Transverse colon (tissue), 4 donors: ENCODE results near the gene SPPL2C. TPM values are rescaled to one million over a fixed set of nuclear protein-coding genes. Genes with fewer than 3 reads are reported as not detected.

Experiments used
- DNase-seq: peaks from one replicate; pipeline ENCODE4 v3.0.0-alpha.2; 2019
- H3K27ac ChIP-seq, 4 donors: fragments of 200-600 bp; sonication (generic); 2 replicates each; pipeline ENCODE4 v1.5.1; 2016 to 2018; ENCODE audit warnings: inconsistent platforms in 4 of 4
- H3K27me3 ChIP-seq: fragments of 200-600 bp; sonication (generic); 2 replicates; pipeline ENCODE4 v1.5.1; 2017; ENCODE audit warnings: inconsistent platforms
- H3K36me3 ChIP-seq, 4 donors: fragments of 200-600 bp; sonication (generic); 2 replicates each; pipeline ENCODE4 v1.5.1; 2017 to 2019; ENCODE audit warnings: inconsistent platforms in 4 of 4
- H3K4me1 ChIP-seq, 4 donors: fragments of 200-600 bp; sonication (generic); 2 replicates each; pipeline ENCODE4 v1.5.1; 2017 to 2020; ENCODE audit warnings: inconsistent platforms in 4 of 4
- H3K4me3 ChIP-seq, 4 donors: fragments of 200-600 bp; sonication (generic); 1 replicate in 1 of 4; 2 replicates in 3 of 4; pipeline versions ENCODE4 v1.5.1 to v1.6.1; 2017 to 2019; ENCODE audit warnings: inconsistent platforms in 4 of 4
- H3K9me3 ChIP-seq, 2 donors: fragments of 200-600 bp; sonication (generic); 2 replicates each; pipeline ENCODE4 v1.5.1; 2017 to 2019; ENCODE audit warnings: inconsistent platforms in 2 of 2
- CTCF ChIP-seq, 5 experiments: fragments of 200-600 bp in 3 of 5; fragments of 450-650 bp in 2 of 5; sonication (generic) in 3 of 5; IDR thresholded peaks; 1 replicate in 2 of 5; 2 replicates in 3 of 5; pipeline ENCODE4 v1.5.1; 2016 to 2017; ENCODE audit warnings: antibody characterized with exemption in 5 of 5, inconsistent platforms in 3 of 5, mild to moderate bottlenecking in 2 of 5, moderate library complexity in 1 of 5
- EP300 ChIP-seq: sonication (generic); formaldehyde crosslinking; IDR thresholded peaks from one replicate; pipeline ENCODE4 v1.6.1; 2017; ENCODE audit warnings: antibody characterized with exemption, low read depth
- POLR2A ChIP-seq: fragments of 450-650 bp; IDR thresholded peaks from one replicate; pipeline ENCODE4 v1.6.1; 2016; ENCODE audit warnings: antibody characterized with exemption, mild to moderate bottlenecking, moderate library complexity
- POLR2AphosphoS5 ChIP-seq, 3 donors: sonication (generic); formaldehyde crosslinking; IDR thresholded peaks; one replicate each; pipeline ENCODE4 v1.6.1; 2016; ENCODE audit warnings: antibody characterized with exemption in 3 of 3
- WGBS, 2 donors: methylation state at CpG; one replicate each; pipeline ENCODE4 v1.1.5; 2018; ENCODE audit warnings: low coverage in 1 of 2; 5-methylcytosine and 5-hydroxymethylcytosine counted together
- in situ Hi-C, 4 donors: fragments of 200-750 bp; cut with MboI; loops; one replicate each; pipeline versions ENCODE4 v1.15.0 to v1.15.1; 2017; ENCODE audit warnings: low sequenced_read_pairs in 3 of 4, low pct_ligation_motif_present in 1 of 4, low pct_unique_long_range_greater_than_20kb in 1 of 4
- intact Hi-C: fragments of 100-400 bp; cut with DNase I; formaldehyde crosslinking; loops from one replicate; pipeline ENCODE4 v1.15.1; 2023; ENCODE audit warnings: low total_unique reads
- total RNA-seq, 4 donors: library from RNA; depleted of rRNA; stranded (reverse); fragments of >200 nt; gene quantifications; one replicate each; pipeline ENCODE4 v1.1.0, GENCODE V29; 2016

SPPL2C gene
- total RNA-seq, 4 donors from 2014 or later: not detected

- no peak for DNase-seq
- 56 to 69% methylated on average over 2 to 6 of the region's 6 CpGs for WGBS, 2 donors
- intact Hi-C loops: no loop called here
- no peak for TF ChIP-seq POLR2AphosphoS5 (IDR thresholded peaks at IDR 0.05)
- TF ChIP-seq CTCF (IDR thresholded peaks at IDR 0.05): no peak
- TF ChIP-seq EP300: no peak
- TF ChIP-seq POLR2A: no peak
- Histone ChIP-seq H3K27me3 (peaks cover 45% of the 10 kb centered on the region), H3K4me1 (no peaks in the 10 kb centered on the region), H3K9me3 (no peaks in the 10 kb centered on the region), H3K27ac (no peak overlapping the region), H3K36me3 (no peaks in the 10 kb centered on the region), H3K4me3 (no peak overlapping the region)
- in situ Hi-C loops: no loop called here
Observed at GRCh38 chr17:45863857-45864654, 19.4 kb downstream of the SPPL2C start.

- Histone ChIP-seq H3K27me3 (peaks cover 36% of the 10 kb centered on the region), H3K4me1 (no peaks in the 10 kb centered on the region), H3K27ac (no peak overlapping the region), H3K4me3 (no peak overlapping the region), H3K36me3 (no peaks in the 10 kb centered on the region), H3K9me3 (no peaks in the 10 kb centered on the region)
- WGBS, 2 donors: 53 to 57% methylated on average over 5 to 6 of the region's 6 CpGs
- intact Hi-C loops: no loop called here
- no peak for TF ChIP-seq CTCF (IDR thresholded peaks at IDR 0.05)
- TF ChIP-seq EP300: no peak
- TF ChIP-seq POLR2AphosphoS5 (IDR thresholded peaks at IDR 0.05): no peak
- no peak for TF ChIP-seq POLR2A
- in situ Hi-C loops: no loop called here
- DNase-seq: no peak
Observed at GRCh38 chr17:45867171-45867570, 22.5 kb downstream of the SPPL2C start.

- intact Hi-C loops: no loop called here
- TF ChIP-seq POLR2A (no peak), EP300 (no peak), CTCF (IDR thresholded peaks at IDR 0.05) (no peak), POLR2AphosphoS5 (IDR thresholded peaks at IDR 0.05) (no peak)
- 40 to 61% methylated on average over 4 to 8 of the region's 8 CpGs for WGBS, 2 donors
- Histone ChIP-seq H3K4me1 (no peaks in the 10 kb centered on the region), H3K27me3 (peaks cover 36% of the 10 kb centered on the region), H3K9me3 (no peaks in the 10 kb centered on the region), H3K4me3 (no peak overlapping the region), H3K36me3 (no peaks in the 10 kb centered on the region), H3K27ac (no peak overlapping the region)
- in situ Hi-C loops: no loop called here
- DNase-seq: no peak
Observed at GRCh38 chr17:45867702-45868101, 23.0 kb downstream of the SPPL2C start.

GRCh38 chr17:45868276-45868675, 23.6 kb downstream of the SPPL2C start:
- TF ChIP-seq EP300 (no peak), POLR2A (no peak), POLR2AphosphoS5 (IDR thresholded peaks at IDR 0.05) (no peak), CTCF (IDR thresholded peaks at IDR 0.05) (no peak)
- Histone ChIP-seq H3K27me3 (peaks cover 34% of the 10 kb centered on the region), H3K4me3 (no peak overlapping the region), H3K36me3 (no peaks in the 10 kb centered on the region), H3K4me1 (no peaks in the 10 kb centered on the region), H3K9me3 (no peaks in the 10 kb centered on the region), H3K27ac (no peak overlapping the region)
- intact Hi-C loops (no loop called here), in situ Hi-C loops (no loop called here)
- DNase-seq: no peak
- WGBS, 2 donors: 62 to 68% methylated on average over 3 to 5 of the region's 5 CpGs
